NCI-H1930 (cell line): ENCODE data around the gene ITGA7.

Experiments
- DNase-seq, 2 experiments: peaks; one replicate each; lab custom pipeline; 2025; lab: John Stamatoyannopoulos, UW

ITGA7 gene

GRCh38 chr12:55700255-55701018, 7.3 kb downstream of the ITGA7 start:
- DNase-seq: no peak

DNA sequence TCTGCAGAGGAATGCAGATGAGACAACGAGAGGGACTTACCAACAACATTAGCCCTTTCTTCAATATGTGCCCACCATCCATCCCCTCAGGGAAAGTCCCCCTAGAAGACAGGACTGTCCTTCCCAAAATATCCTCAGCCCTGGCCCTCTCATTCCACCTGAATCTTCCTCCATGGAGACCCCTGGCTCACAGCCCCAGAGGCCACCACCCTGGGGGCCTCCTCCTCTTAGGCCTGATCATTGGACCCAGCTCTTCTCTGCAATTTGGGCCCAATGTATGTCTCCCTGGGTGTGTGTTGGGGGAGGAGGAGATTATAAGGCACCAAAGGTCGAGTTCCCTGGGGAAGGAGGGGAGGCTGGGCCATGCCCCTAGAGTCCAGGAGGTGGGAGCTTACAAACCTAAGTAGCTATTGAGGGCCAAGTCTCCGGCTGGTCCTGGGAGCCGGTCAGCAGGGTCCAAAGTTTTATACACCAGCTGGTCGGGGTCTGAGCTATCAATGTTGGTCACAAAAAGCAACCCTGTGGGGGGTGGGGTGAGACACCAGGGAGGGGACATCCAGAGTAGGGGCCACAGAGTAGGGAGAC, 8.1 kb downstream of the ITGA7 start:
- no peak for DNase-seq

- no peak for DNase-seq
Measured at GRCh38 chr12:55698965-55699364, 8.7 kb downstream of the ITGA7 start.

- DNase-seq: no peak
Measured at GRCh38 chr12:55698241-55698955, 9.3 kb downstream of the ITGA7 start.

DNA sequence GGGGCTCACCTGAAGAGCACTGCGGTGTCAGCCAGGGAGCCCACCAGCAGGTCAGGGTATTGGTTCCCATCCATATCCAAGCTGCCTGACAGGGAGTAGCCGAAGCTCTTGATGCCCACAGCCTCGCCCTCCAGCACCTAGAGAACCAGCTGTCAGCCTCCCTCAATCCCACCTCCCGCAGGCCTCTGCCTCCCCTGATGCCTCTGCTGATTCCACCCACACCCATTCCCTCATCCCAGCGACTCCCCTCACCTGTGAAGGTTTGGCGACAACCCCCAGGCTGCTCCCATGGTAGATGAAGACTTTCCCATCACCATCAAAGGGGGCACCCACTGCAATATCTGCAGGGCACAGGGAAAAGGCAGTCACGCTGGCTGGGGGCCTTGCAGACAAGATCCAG, 10.0 kb downstream of the ITGA7 start:
- DNase-seq: no peak

- DNase-seq: no peak
Measured at GRCh38 chr12:55696796-55697462, 10.8 kb downstream of the ITGA7 start.

DNA sequence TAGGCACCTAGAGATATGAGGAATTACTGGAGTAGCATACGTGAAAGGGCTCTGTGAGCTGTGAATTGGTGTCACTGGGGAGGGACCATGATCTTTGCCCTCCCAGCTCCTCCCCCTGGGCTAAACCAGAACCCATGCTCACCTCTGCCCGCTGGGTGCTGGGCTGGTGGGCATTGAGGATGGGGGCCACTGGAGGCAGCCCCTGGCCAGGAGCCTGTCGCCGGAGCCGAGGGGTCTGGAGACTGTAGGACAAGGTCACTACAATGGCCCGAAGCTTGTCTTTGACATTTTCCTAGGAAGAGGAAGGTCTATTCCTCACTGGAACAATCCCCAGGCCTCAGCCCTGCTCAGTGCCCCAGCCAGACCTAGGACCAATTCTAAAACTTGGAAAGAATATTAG, 11.6 kb downstream of the ITGA7 start:
- DNase-seq: no peak

- DNase-seq: no peak
Measured at GRCh38 chr12:55695349-55695748, 12.4 kb downstream of the ITGA7 start.

DNA sequence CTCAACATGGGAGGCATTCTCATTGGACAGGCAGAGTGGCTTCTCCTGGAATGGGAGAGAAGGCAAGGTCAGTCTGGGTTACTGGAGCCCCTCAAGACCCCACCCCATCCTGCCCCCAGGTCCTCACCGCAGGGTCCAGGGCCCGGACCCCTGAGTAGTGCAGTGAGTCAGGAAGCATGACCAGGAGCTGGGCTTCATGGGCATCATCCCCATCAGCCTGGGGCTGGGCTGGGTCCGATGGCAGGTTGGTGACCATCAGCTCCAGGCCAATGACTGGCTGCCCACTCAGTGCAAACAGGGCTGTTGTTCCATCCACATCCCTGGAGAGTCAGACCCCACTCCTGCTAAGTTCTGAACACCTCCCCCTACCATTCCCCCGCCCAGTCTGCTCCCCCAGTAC, 13.1 kb downstream of the ITGA7 start:
- DNase-seq: no peak

GRCh38 chr12:55694188-55694515, 13.6 kb downstream of the ITGA7 start:
- DNase-seq: no peak

DNA sequence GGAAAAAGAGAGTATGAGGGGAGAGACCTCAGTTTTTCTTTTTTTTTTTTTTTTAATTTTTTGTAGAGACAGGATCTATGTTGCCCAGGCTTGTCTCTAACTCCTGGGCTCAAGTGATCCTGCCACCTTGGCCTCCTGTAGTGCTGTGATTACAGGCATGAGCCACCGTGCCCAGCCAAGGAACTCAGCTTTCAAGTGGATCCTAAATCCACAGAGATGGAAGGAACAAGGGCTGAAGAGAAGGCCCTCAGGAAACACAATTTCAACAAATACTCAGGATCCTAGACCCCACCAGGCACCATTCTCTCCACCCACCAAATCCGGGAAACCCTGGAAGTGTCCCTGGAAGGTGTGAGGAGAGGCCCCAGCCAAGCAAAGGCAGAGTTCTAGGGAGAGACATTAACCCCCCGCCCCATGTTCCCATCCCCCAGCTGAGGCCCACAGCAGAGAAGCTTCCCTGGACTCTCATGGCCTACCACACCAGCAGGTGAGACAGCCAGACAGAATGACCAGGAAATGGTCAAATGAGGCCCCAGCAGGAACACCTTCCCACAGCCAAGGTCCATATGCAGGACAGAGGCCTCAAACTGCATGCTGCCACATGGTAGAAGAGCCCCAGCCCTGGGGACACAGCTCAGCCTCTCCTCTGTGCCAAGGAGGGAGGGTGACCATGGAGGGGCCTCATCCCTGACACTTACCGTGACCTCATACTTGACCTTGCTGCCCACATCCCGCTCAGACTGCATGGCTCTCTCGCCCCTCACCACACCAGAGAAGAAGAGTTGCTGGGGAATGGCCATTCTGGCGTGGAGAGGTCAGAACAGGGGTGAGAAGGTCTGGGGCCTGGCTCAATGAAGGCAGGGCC, 14.1 kb downstream of the ITGA7 start:
- no peak for DNase-seq

GRCh38 chr12:55692631-55693322, 14.9 kb downstream of the ITGA7 start:
- no peak for DNase-seq

DNA sequence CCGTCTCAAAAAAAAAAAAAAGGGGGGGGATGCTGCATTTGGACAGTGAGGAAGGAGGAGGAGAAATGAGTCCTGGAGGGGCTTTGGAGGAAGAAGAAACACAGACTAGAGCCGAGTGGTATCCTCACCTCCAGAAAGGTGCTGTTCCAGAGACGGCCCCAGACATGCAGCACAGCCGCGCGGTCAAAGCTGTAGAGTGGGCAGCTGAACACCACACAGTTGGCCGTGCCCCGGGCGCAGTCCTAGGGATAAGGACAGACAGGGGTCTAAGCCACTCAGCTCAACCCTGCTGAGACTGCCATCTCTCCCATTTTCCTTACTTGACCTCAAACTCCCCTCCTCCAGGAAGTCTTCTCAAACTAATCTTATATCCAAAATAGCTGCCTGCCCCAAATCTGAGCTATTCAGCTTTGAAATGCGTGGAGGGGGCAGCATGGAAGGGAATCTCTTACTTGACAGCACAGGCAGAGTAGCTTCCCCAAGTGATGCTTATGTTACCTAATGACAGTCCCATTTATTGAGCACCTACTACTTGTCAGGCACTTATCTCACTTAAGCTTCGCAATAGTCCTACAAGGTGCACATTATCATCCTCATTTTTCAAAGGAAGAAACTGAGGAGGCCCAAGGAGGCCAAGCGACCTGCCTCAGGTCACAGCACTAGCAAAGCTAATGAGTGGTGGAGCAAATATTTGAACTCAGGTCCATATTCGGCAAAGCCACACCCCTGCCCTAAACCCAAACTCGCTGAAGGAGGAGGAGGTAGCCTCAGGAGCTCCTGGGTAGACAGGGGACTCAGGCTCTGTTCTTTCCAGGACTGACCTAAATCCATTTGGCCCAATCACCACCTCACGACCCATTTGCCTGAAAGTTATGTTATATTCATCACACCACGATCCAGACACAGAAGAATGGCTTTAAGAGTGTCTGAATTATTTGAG, 18.7 kb downstream of the ITGA7 start:
- DNase-seq: no peak

GRCh38 chr12:55687746-55688145, 20.0 kb downstream of the ITGA7 start:
- DNase-seq: no peak

- no peak for DNase-seq
Measured at GRCh38 chr12:55686366-55687010, 21.2 kb downstream of the ITGA7 start.

DNA sequence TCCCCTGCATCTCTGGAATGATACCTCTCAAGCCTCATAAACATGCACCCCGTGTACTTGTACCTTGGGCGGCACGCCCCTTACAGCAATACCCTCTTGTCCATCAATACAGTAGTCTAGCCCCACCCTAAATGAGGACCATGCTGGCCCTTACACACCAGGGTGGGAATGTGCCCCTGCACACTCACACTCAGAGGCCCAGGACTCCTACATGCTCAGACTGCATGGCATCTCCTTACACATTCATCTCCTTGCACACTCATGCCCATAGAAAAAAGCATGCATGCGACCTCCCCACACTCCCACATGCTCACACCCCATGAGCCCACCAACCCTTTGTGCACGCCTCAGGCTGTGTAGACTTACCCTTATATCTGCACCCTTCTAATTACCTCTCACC, 22.0 kb downstream of the ITGA7 start:
- DNase-seq: no peak

- DNase-seq: no peak
Measured at GRCh38 chr12:55684761-55685370, 22.8 kb downstream of the ITGA7 start.

GRCh38 chr12:55683676-55684075, 24.0 kb downstream of the ITGA7 start:
- DNase-seq: no peak
